ENCODE data around the gene PLEKHM3. TPM values are rescaled to one million over a fixed set of nuclear protein-coding genes. Genes with fewer than 3 reads are reported as not detected.

Gene PLEKHM3
- polyA plus RNA-seq, 1 donor (not counting 4 experiments of a cell fraction or from before 2014, with no cell fraction given) = 2.9 TPM

- H3K27ac ChIP-seq (ENCODE audit: control insufficient read depth, insufficient read depth, low read length) = no peak overlapping the region
- H3K4me1 ChIP-seq (ENCODE audit: control insufficient read depth, extremely low read depth, insufficient read depth, low read length) = no peaks in the 10 kb centered on the region
- no peak overlapping the region for H3K4me3 ChIP-seq (ENCODE audit: control insufficient read depth in 2 of 3, extremely low read depth in 1 of 3, insufficient read depth in 2 of 3, low read depth in 1 of 3, low read length in 3 of 3)
- DNase-seq (ENCODE audit: low read depth, low spot score) (no peak), FAIRE-seq (no peak)
- H3K27me3 ChIP-seq (ENCODE audit: control insufficient read depth, extremely low read depth, insufficient read depth, low read length) = no peaks in the 10 kb centered on the region
- H3K4me2 ChIP-seq (ENCODE audit: control insufficient read depth, extremely low read depth, insufficient read depth, low read depth, low read length) = no peak overlapping the region
- H4K20me1 ChIP-seq (ENCODE audit: control insufficient read depth, extremely low read depth, insufficient read depth, low read length) = no peaks in the 10 kb centered on the region
- H3K9me3 ChIP-seq (ENCODE audit: control insufficient read depth, low read depth, low read length) = no peaks in the 10 kb centered on the region
- no peaks in the 10 kb centered on the region for H3K79me2 ChIP-seq (ENCODE audit: control insufficient read depth, insufficient read depth, low read length)
- TF ChIP-seq EZH2 (IDR thresholded peaks at IDR 0.05; ENCODE audit: low read length) = no peak
- TF ChIP-seq CTCF (optimal IDR thresholded peaks at IDR 0.05 in 1 of 3, IDR thresholded peaks at IDR 0.05 in 1 of 3, conservative IDR thresholded peaks at IDR 0.05 in 1 of 3; ENCODE audit: extremely low read depth in 1 of 3, insufficient read depth in 2 of 3, low read length in 3 of 3) = no peak
- dilution Hi-C loops (cut with MboI; ENCODE audit: extremely low pct_ligation_motif_present, low sequenced_read_pairs) = no loop called here
- H2AFZ ChIP-seq (ENCODE audit: control insufficient read depth, low read length) = no peak overlapping the region
- no peaks in the 10 kb centered on the region for H3K9me1 ChIP-seq (ENCODE audit: control insufficient read depth, extremely low read depth, insufficient read depth, low read length)
- no peak overlapping the region for H3K9ac ChIP-seq (ENCODE audit: control insufficient read depth, extremely low read depth, insufficient read depth, low read length)
- no peaks in the 10 kb centered on the region for H3K36me3 ChIP-seq (ENCODE audit: control insufficient read depth in 2 of 2, extremely low read depth in 1 of 2, insufficient read depth in 2 of 2, low read length in 2 of 2)
Measured at GRCh38 chr2:207884127-207884526, 141.2 kb downstream of the PLEKHM3 start.

GRCh38 chr2:207883002-207883780 lies 142.1 kb downstream of the PLEKHM3 start:
- Histone ChIP-seq H3K9ac (ENCODE audit: control insufficient read depth, extremely low read depth, insufficient read depth, low read length) (no peak overlapping the region), H3K27me3 (ENCODE audit: control insufficient read depth, extremely low read depth, insufficient read depth, low read length) (no peaks in the 10 kb centered on the region), H3K9me1 (ENCODE audit: control insufficient read depth, extremely low read depth, insufficient read depth, low read length) (no peaks in the 10 kb centered on the region), H3K4me3 (ENCODE audit: control insufficient read depth in 2 of 3, extremely low read depth in 1 of 3, insufficient read depth in 2 of 3, low read depth in 1 of 3, low read length in 3 of 3) (no peak overlapping the region), H3K27ac (ENCODE audit: control insufficient read depth, insufficient read depth, low read length) (no peak overlapping the region), H4K20me1 (ENCODE audit: control insufficient read depth, extremely low read depth, insufficient read depth, low read length) (no peaks in the 10 kb centered on the region), H3K4me2 (ENCODE audit: control insufficient read depth, extremely low read depth, insufficient read depth, low read depth, low read length) (no peak overlapping the region), H2AFZ (ENCODE audit: control insufficient read depth, low read length) (no peak overlapping the region), H3K9me3 (ENCODE audit: control insufficient read depth, low read depth, low read length) (no peaks in the 10 kb centered on the region), H3K36me3 (ENCODE audit: control insufficient read depth in 2 of 2, extremely low read depth in 1 of 2, insufficient read depth in 2 of 2, low read length in 2 of 2) (no peaks in the 10 kb centered on the region), H3K79me2 (ENCODE audit: control insufficient read depth, insufficient read depth, low read length) (no peaks in the 10 kb centered on the region), H3K4me1 (ENCODE audit: control insufficient read depth, extremely low read depth, insufficient read depth, low read length) (no peaks in the 10 kb centered on the region)
- FAIRE-seq (no peak), DNase-seq (ENCODE audit: low read depth, low spot score) (no peak)
- dilution Hi-C loops (cut with MboI; ENCODE audit: extremely low pct_ligation_motif_present, low sequenced_read_pairs) = no loop called here
- TF ChIP-seq CTCF (optimal IDR thresholded peaks at IDR 0.05 in 1 of 3, IDR thresholded peaks at IDR 0.05 in 1 of 3, conservative IDR thresholded peaks at IDR 0.05 in 1 of 3; ENCODE audit: extremely low read depth in 1 of 3, insufficient read depth in 2 of 3, low read length in 3 of 3) (no peak), EZH2 (IDR thresholded peaks at IDR 0.05; ENCODE audit: low read length) (no peak)

Measured in keratinocyte (primary cell).